Body of pancreas (tissue), 4 donors: ENCODE data around the gene ZC3H7A.

ENCODE experiments used
- POLR2A ChIP-seq, 3 donors: fragments of 450-650 bp; IDR thresholded peaks; one replicate each; pipeline ENCODE4 v1.6.1; 2016; ENCODE audit warnings: antibody characterized with exemption in 3 of 3, mild to moderate bottlenecking in 2 of 3
- TF ChIP-seq, protein P1 (sequence below), 7 experiments: fragments of 450-650 bp in 4 of 7; fragments of 200-600 bp in 3 of 7; sonication (generic) in 3 of 7; IDR thresholded peaks; one replicate each; pipeline ENCODE4 v1.5.1; 2016 to 2019; ENCODE audit warnings: antibody characterized with exemption in 7 of 7

DNA sequence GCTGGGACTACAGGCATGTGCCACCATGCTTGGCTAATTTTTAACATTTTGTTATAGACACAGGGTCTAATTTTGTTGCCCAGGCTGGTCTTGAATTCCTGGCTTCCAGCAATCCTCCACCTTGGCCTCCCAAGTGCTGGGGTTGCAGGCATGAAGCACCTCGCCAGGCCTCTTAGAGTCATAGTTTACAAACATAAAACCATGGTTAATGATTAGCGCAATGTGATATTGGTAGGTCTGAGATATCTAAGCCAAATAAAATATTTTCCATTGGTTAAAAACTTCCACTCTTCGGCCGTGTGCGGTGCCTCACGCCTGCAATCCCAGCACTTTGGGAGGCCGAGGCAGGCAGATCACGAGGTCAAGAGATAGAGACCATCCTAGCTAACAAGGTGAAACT, 71.0 kb downstream of the ZC3H7A start:
- TF ChIP-seq, protein P1, sequence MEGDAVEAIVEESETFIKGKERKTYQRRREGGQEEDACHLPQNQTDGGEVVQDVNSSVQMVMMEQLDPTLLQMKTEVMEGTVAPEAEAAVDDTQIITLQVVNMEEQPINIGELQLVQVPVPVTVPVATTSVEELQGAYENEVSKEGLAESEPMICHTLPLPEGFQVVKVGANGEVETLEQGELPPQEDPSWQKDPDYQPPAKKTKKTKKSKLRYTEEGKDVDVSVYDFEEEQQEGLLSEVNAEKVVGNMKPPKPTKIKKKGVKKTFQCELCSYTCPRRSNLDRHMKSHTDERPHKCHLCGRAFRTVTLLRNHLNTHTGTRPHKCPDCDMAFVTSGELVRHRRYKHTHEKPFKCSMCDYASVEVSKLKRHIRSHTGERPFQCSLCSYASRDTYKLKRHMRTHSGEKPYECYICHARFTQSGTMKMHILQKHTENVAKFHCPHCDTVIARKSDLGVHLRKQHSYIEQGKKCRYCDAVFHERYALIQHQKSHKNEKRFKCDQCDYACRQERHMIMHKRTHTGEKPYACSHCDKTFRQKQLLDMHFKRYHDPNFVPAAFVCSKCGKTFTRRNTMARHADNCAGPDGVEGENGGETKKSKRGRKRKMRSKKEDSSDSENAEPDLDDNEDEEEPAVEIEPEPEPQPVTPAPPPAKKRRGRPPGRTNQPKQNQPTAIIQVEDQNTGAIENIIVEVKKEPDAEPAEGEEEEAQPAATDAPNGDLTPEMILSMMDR (IDR thresholded peaks at IDR 0.05), result no peak
- TF ChIP-seq POLR2A (IDR thresholded peaks at IDR 0.05), result no peak
